ENCODE data around the gene SLC16A1. TPM values are rescaled to one million over a fixed set of nuclear protein-coding genes. Genes with fewer than 3 reads are reported as not detected.

SLC16A1 gene
- total and polyA plus RNA-seq, 2 of the 8 experiments (the other 6 are each of a cell fraction or from before 2014, with no cell fraction given), result 435 to 545 TPM

GRCh38 chr1:112877750-112878149 lies 78.2 kb downstream of the SLC16A1 start (continued):
- TF ChIP-seq CHD7 (IDR thresholded peaks at IDR 0.05; ENCODE audit: insufficient replicate concordance, low read length) (no peak), SP2 (IDR thresholded peaks at IDR 0.05; ENCODE audit: low read length) (no peak), RNF2 (IDR thresholded peaks at IDR 0.05; ENCODE audit: borderline replicate concordance, low read depth, low read length, missing control alignments, poor library complexity, severe bottlenecking) (no peak), PHF8 (conservative IDR thresholded peaks at IDR 0.05; ENCODE audit: low read depth, low read length) (no peak), TEAD4 (IDR thresholded peaks at IDR 0.05; ENCODE audit: low read depth, low read length) (no peak), CREB1 (IDR thresholded peaks at IDR 0.05) (no peak)

Measured in H1 (cell line).